PC-3 (cell line): ENCODE measurements around the gene DIAPH1.

ENCODE experiments used
- CTCF ChIP-seq: fragments of 300-600 bp; sonication (generic); conservative IDR thresholded peaks from 2 replicates; pipeline ENCODE4 v1.5.1; 2017; ENCODE audit warnings: antibody characterized with exemption, low read depth, mild to moderate bottlenecking, low read length
- EZH2 ChIP-seq: fragments of 300-600 bp; sonication (generic); IDR thresholded peaks from one replicate; pipeline ENCODE4 v1.6.1; 2017; ENCODE audit warnings: antibody characterized with exemption, mild to moderate bottlenecking, low read length; ENCODE audit not compliant: unreplicated experiment

- no peak for TF ChIP-seq CTCF
- no peak for TF ChIP-seq EZH2
These were observed 141.7 kb downstream of the DIAPH1 start for GRCh38 chr5:141477044-141477575.
